ENCODE results near the gene ATP1A1.

ATP1A1 gene

DNA sequence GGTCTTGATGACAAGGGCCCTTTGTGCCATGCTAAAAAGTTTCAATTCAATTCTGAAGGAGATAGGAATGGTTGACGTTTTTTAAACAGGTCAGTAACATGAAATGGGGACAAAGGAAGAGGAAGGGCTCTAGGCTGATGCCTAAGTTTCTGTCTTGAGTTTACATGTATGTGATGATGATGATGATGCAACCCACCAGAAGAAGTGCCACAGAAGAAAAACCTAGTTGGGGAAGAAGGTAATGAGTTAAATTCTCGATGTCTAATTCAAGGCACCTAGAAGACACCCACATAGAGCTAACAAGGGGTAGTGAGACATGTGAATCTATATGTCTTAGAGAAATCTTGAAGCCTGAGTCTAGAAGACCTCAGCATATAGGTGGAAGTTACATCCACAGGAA is 44.4 kb upstream of the ATP1A1 start:
- no peak for DNase-seq (ENCODE audit: low spot score)
- no peak for TF ChIP-seq CTCF (IDR thresholded peaks at IDR 0.05; ENCODE audit: extremely low read depth, insufficient read depth, missing control alignments)
- in situ Hi-C loops (cut with MboI; ENCODE audit: low pct_unique_long_range_greater_than_20kb, low sequenced_read_pairs, unreplicated experiment), result no loop called here

GRCh38 chr1:116329524-116330341 is 43.3 kb upstream of the ATP1A1 start:
- TF ChIP-seq CTCF (IDR thresholded peaks at IDR 0.05; ENCODE audit: extremely low read depth, insufficient read depth, missing control alignments), result no peak
- in situ Hi-C loops (cut with MboI; ENCODE audit: low pct_unique_long_range_greater_than_20kb, low sequenced_read_pairs, unreplicated experiment), result no loop called here
- DNase-seq (ENCODE audit: low spot score), result no peak

- TF ChIP-seq CTCF (IDR thresholded peaks at IDR 0.05; ENCODE audit: extremely low read depth, insufficient read depth, missing control alignments), result no peak
- in situ Hi-C loops (cut with MboI; ENCODE audit: low pct_unique_long_range_greater_than_20kb, low sequenced_read_pairs, unreplicated experiment), result no loop called here
- DNase-seq (ENCODE audit: low spot score), result no peak
Observed at GRCh38 chr1:116330342-116330652, 42.7 kb upstream of the ATP1A1 start.

DNA sequence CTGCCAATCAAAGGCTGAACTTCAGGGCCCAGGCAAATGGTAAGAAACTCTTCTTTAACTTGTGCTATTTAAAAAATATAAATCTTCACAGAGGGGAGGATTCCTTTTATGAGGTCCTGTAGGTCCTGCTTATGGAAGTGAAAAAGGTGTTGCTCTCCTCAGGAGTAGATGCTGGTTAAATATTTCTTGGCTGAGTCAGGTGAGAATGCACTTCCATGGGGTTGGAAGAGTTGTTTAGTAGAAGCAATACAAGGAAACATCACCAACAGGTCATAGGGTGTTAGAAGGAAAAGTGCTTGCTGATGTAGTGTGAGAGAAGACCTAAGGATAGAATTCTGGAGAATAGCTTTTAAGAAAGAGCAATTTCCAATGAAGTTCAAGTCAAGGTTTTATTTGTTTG is 42.2 kb upstream of the ATP1A1 start:
- no peak for TF ChIP-seq CTCF (IDR thresholded peaks at IDR 0.05; ENCODE audit: extremely low read depth, insufficient read depth, missing control alignments)
- no peak for DNase-seq (ENCODE audit: low spot score)
- in situ Hi-C loops (cut with MboI; ENCODE audit: low pct_unique_long_range_greater_than_20kb, low sequenced_read_pairs, unreplicated experiment), result no loop called here

GRCh38 chr1:116331523-116331922 is 41.5 kb upstream of the ATP1A1 start:
- in situ Hi-C loops (cut with MboI; ENCODE audit: low pct_unique_long_range_greater_than_20kb, low sequenced_read_pairs, unreplicated experiment), result no loop called here
- TF ChIP-seq CTCF (IDR thresholded peaks at IDR 0.05; ENCODE audit: extremely low read depth, insufficient read depth, missing control alignments), result no peak
- DNase-seq (ENCODE audit: low spot score), result no peak

DNA sequence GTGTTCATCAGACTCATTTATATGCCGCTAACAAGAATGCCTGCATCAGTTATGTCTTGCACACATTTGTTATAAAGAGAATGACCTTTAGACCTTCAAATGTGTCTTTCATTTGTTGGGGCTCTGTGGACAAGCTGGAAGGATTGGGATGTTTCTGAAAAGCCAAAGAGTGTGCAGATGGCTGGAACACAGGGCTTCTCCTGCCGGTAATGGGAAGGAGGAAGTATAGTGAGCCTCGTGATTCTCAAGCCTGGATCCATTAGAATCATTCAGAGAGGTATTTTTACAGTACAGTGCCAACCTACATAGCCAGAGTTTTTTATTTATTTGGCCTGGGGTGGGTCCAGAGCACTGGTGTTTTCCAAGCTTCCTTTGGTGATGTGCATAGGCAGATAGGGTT is 40.6 kb upstream of the ATP1A1 start:
- DNase-seq (ENCODE audit: low spot score), result no peak
- no peak for TF ChIP-seq CTCF (IDR thresholded peaks at IDR 0.05; ENCODE audit: extremely low read depth, insufficient read depth, missing control alignments)
- in situ Hi-C loops (cut with MboI; ENCODE audit: low pct_unique_long_range_greater_than_20kb, low sequenced_read_pairs, unreplicated experiment), result no loop called here

Measured in GM13977 (cell line).